HCT116 (cell line): ENCODE results near the gene GLI3. TPM values are rescaled to one million over a fixed set of nuclear protein-coding genes. Genes with fewer than 3 reads are reported as not detected.

Experiments used
- ATAC-seq: fragments of 200-7000 bp; cut with Tn5 transposase; 2 replicates; pipeline ENCODE4 v1.9.1; 2020; ENCODE audit warnings: mild to moderate bottlenecking, moderate library complexity
- BruUV-seq: library from RNA; stranded (reverse); fragments of 400-500 nt; replicated peaks from 2 replicates; lab custom pipeline; 2021; lab: Mats Ljungman, UMichigan
- CTCF ChIA-PET: fragments of 300-600 bp; sonication (Branson Sonifier 250); formaldehyde crosslinking; loops from one replicate; lab custom pipeline; 2021; ENCODE audit warnings: antibody characterized with exemption; lab: Charles Lee
- POLR2A ChIA-PET: fragments of 300-600, 350-600 bp; sonication (Branson Sonifier 250); formaldehyde crosslinking; loops from one replicate; lab custom pipeline; 2021; ENCODE audit warnings: antibody characterized with exemption; lab: Charles Lee
- RAD21 ChIA-PET, 2 experiments: fragments of 300-600 bp; sonication (Branson Sonifier 250); formaldehyde crosslinking; loops; one replicate each; lab custom pipeline; 2023; ENCODE audit warnings: low total read pairs in 2 of 2; ENCODE audit not compliant: uncharacterized antibody in 2 of 2, unreplicated experiment in 2 of 2, low non-redundant PET in 1 of 2; lab: Charles Lee
- DNase-seq: peaks from one replicate; pipeline ENCODE4 v3.0.0-alpha.2; 2010; ENCODE audit warnings: low read depth, low spot score
- H2AFZ ChIP-seq: fragments of 200-600 bp; shearing (Covaris generic), sonication (generic); 2 replicates; pipeline ENCODE4 v1.6.1; 2017; ENCODE audit warnings: low read depth, mixed run types, mixed read lengths, antibody characterized with exemption, low read length; ENCODE audit not compliant: poor library complexity, severe bottlenecking
- H3K27ac ChIP-seq: 2 replicates; pipeline ENCODE4 v1.5.1; 2012; ENCODE audit warnings: low read depth, low read length
- H3K27me3 ChIP-seq: fragments of 200-600 bp; sonication (generic); 2 replicates; pipeline ENCODE4 v1.6.1; 2016; ENCODE audit warnings: mixed run types, low read length, mixed read lengths; ENCODE audit not compliant: insufficient read depth
- H3K36me3 ChIP-seq, 2 experiments: fragments of 200-500 bp in 1 of 2; fragments of 200-600 bp in 1 of 2; sonication (Bioruptor generic) in 1 of 2; sonication (generic) in 1 of 2; 2 replicates each; pipeline versions ENCODE4 v1.5.1 to v1.6.1; 2014 to 2016; ENCODE audit warnings: low read length in 2 of 2, inconsistent platforms in 1 of 2, mixed read lengths in 1 of 2, mixed run types in 1 of 2; ENCODE audit not compliant: insufficient read depth in 2 of 2, control insufficient read depth in 1 of 2
- H3K4me1 ChIP-seq, 2 experiments: fragments of 200-600 bp in 1 of 2; sonication (generic) in 1 of 2; 2 replicates each; pipeline versions ENCODE4 v1.5.1 to v1.6.1; 2012 to 2017; ENCODE audit warnings: low read length in 2 of 2, inconsistent platforms in 1 of 2, mild to moderate bottlenecking in 1 of 2, mixed read lengths in 1 of 2, mixed run types in 1 of 2, moderate library complexity in 1 of 2; ENCODE audit not compliant: insufficient read depth in 2 of 2, control insufficient read depth in 1 of 2
- H3K4me2 ChIP-seq: fragments of 200-600 bp; sonication (generic); 2 replicates; pipeline ENCODE4 v1.6.1; 2017; ENCODE audit warnings: mixed run types, low read length, mixed read lengths
- H3K4me3 ChIP-seq, 2 experiments: fragments of 200-600 bp in 1 of 2; sonication (generic) in 1 of 2; replicated peaks in 1 of 2; 2 replicates each; pipeline ENCODE4 v1.5.1; 2011 to 2016; ENCODE audit warnings: low read length in 2 of 2, control low read depth in 1 of 2, low read depth in 1 of 2, mild to moderate bottlenecking in 1 of 2, mixed read lengths in 1 of 2, mixed run types in 1 of 2
- H3K79me2 ChIP-seq: fragments of 200-600 bp; sonication (generic); 2 replicates; pipeline ENCODE4 v1.6.1; 2017; ENCODE audit warnings: mild to moderate bottlenecking, mixed run types, low read length, moderate library complexity, mixed read lengths; ENCODE audit not compliant: insufficient read depth
- H3K9ac ChIP-seq: fragments of 200-600 bp; sonication (generic); 2 replicates; pipeline ENCODE4 v1.6.1; 2016; ENCODE audit warnings: low read length, mixed read lengths
- H3K9me2 ChIP-seq: fragments of 200-600 bp; sonication (generic), shearing (Covaris generic); 2 replicates; pipeline ENCODE4 v1.6.1; 2017; ENCODE audit warnings: mixed run types, mild to moderate bottlenecking, moderate library complexity; ENCODE audit not compliant: insufficient read depth
- H3K9me3 ChIP-seq, 2 experiments: fragments of 200-500 bp in 1 of 2; fragments of 200-600 bp in 1 of 2; sonication (Bioruptor generic) in 1 of 2; sonication (generic) in 1 of 2; 2 replicates each; pipeline ENCODE4 v1.6.1; 2014 to 2017; ENCODE audit warnings: low read length in 2 of 2, mixed read lengths in 2 of 2, inconsistent platforms in 1 of 2, low read depth in 1 of 2, mild to moderate bottlenecking in 1 of 2, mixed run types in 1 of 2, moderate library complexity in 1 of 2; ENCODE audit not compliant: control insufficient read depth in 1 of 2, insufficient read depth in 1 of 2
- H4K20me1 ChIP-seq: fragments of 200-600 bp; sonication (generic), shearing (Covaris generic); 2 replicates; pipeline ENCODE4 v1.6.1; 2017; ENCODE audit warnings: mixed run types, mild to moderate bottlenecking, moderate library complexity; ENCODE audit not compliant: insufficient read depth
- CEBPB ChIP-seq: IDR thresholded peaks from 2 replicates; pipeline ENCODE4 v1.6.1; 2012; ENCODE audit warnings: low read depth
- CTCF ChIP-seq, 3 experiments: fragments of 200-600 bp in 1 of 3; sonication (generic) in 1 of 3; IDR thresholded peaks in 2 of 3; conservative IDR thresholded peaks in 1 of 3; 2 replicates each; pipeline ENCODE4 v1.5.1; 2012 to 2017; ENCODE audit warnings: low read depth in 2 of 3, low read length in 2 of 3, antibody characterized with exemption in 1 of 3, borderline replicate concordance in 1 of 3, control low read depth in 1 of 3, mild to moderate bottlenecking in 1 of 3, mixed read lengths in 1 of 3, mixed run types in 1 of 3, moderate library complexity in 1 of 3; ENCODE audit not compliant: insufficient read depth in 1 of 3
- EGR1 ChIP-seq: IDR thresholded peaks from 2 replicates; pipeline ENCODE4 v1.6.1; 2012; ENCODE audit warnings: low read depth
- EZH2phosphoT487 ChIP-seq: fragments of 200-600 bp; IDR thresholded peaks from 2 replicates; pipeline ENCODE4 v1.6.1; 2018; ENCODE audit warnings: antibody characterized with exemption, borderline replicate concordance
- FOSL1 ChIP-seq: IDR thresholded peaks from 2 replicates; pipeline ENCODE4 v1.6.1; 2012; ENCODE audit warnings: low read depth
- JUND ChIP-seq: IDR thresholded peaks from 2 replicates; pipeline ENCODE4 v1.6.1; 2012
- POLR2A ChIP-seq: IDR thresholded peaks from 2 replicates; pipeline ENCODE4 v1.7.0; 2011; ENCODE audit warnings: borderline replicate concordance; ENCODE audit not compliant: insufficient read depth, insufficient read length; ENCODE audit errors: extremely low read depth
- POLR2AphosphoS5 ChIP-seq: IDR thresholded peaks from 2 replicates; pipeline ENCODE4 v1.6.1; 2011; ENCODE audit warnings: mild to moderate bottlenecking, low read depth, low read length, moderate library complexity
- RAD21 ChIP-seq: IDR thresholded peaks from 2 replicates; pipeline ENCODE4 v1.6.1; 2012; ENCODE audit warnings: low read depth, mild to moderate bottlenecking
- REST ChIP-seq: IDR thresholded peaks from 2 replicates; pipeline ENCODE4 v1.6.1; 2012; ENCODE audit warnings: low read depth
- SIN3A ChIP-seq: IDR thresholded peaks from 2 replicates; pipeline ENCODE4 v1.6.1; 2012; ENCODE audit warnings: low read depth
- SP1 ChIP-seq: IDR thresholded peaks from 2 replicates; pipeline ENCODE4 v1.6.1; 2012; ENCODE audit warnings: low read depth
- SRF ChIP-seq: IDR thresholded peaks from 2 replicates; pipeline ENCODE4 v1.6.1; 2012; ENCODE audit warnings: low read depth
- TCF7L2 ChIP-seq: IDR thresholded peaks from 2 replicates; pipeline ENCODE4 v1.7.0; 2011; ENCODE audit warnings: borderline replicate concordance, inconsistent platforms; ENCODE audit not compliant: insufficient read depth, insufficient read length; ENCODE audit errors: extremely low read depth
- YY1 ChIP-seq: IDR thresholded peaks from 2 replicates; pipeline ENCODE4 v1.6.1; 2011; ENCODE audit warnings: low read length, low read depth, moderate library complexity, mild to moderate bottlenecking; ENCODE audit not compliant: insufficient replicate concordance; ENCODE audit errors: extremely low read depth
- ZBTB33 ChIP-seq: IDR thresholded peaks from 2 replicates; pipeline ENCODE4 v1.6.1; 2011; ENCODE audit warnings: mild to moderate bottlenecking, low read length, moderate library complexity; ENCODE audit not compliant: insufficient replicate concordance; ENCODE audit errors: extremely low read depth
- ZFX ChIP-seq: fragments of 450-650 bp; IDR thresholded peaks from 2 replicates; pipeline ENCODE4 v1.6.1; 2017
- ZNF274 ChIP-seq: fragments of 200-500 bp; sonication (Bioruptor generic); IDR thresholded peaks from 2 replicates; pipeline ENCODE4 v1.6.1; 2014; ENCODE audit warnings: mild to moderate bottlenecking, low read depth, low read length, inconsistent platforms
- intact Hi-C: fragments of 100-400 bp; cut with micrococcal nuclease; formaldehyde crosslinking; loops from 2 replicates; pipeline ENCODE4 v1.10.0; 2022
- total RNA-seq: library from RNA; stranded (reverse); gene quantifications from one replicate; pipeline ENCODE4 v1.2.1, GENCODE V29; 2021; ENCODE audit not compliant: unreplicated experiment
- TF ChIP-seq, protein P1 (sequence below): IDR thresholded peaks from 2 replicates; pipeline ENCODE4 v1.6.1; 2012

Gene GLI3
- total RNA-seq, 1 experiment from 2014 or later, result 0.07 TPM

GRCh38 chr7:42055171-42055570 lies 181.8 kb downstream of the GLI3 start:
- ATAC-seq (no peak), DNase-seq (no peak)
- H3K27ac ChIP-seq, result no peak overlapping the region
- H3K9me3 ChIP-seq, result no peaks in the 10 kb centered on the region; a peak in 1 of 4 replicates
- no peak for TF ChIP-seq FOSL1
- TF ChIP-seq TCF7L2, result no peak
- TF ChIP-seq SRF, result no peak
- TF ChIP-seq JUND, result no peak
- TF ChIP-seq RAD21, result no peak
- TF ChIP-seq EZH2phosphoT487, result no peak
- TF ChIP-seq SIN3A, result no peak
- TF ChIP-seq POLR2A, result no peak
- no peak for TF ChIP-seq SP1
- TF ChIP-seq CEBPB, result no peak
- TF ChIP-seq ZFX, result no peak
- TF ChIP-seq ZBTB33, result no peak
- TF ChIP-seq, protein P1, sequence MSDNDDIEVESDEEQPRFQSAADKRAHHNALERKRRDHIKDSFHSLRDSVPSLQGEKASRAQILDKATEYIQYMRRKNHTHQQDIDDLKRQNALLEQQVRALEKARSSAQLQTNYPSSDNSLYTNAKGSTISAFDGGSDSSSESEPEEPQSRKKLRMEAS, result no peak
- no peak for TF ChIP-seq ZNF274
- no peak for TF ChIP-seq YY1
- no peak for TF ChIP-seq EGR1
- no peak for TF ChIP-seq CTCF (IDR thresholded peaks at IDR 0.05 in 2 of 3, conservative IDR thresholded peaks at IDR 0.05 in 1 of 3; ENCODE audit: borderline replicate concordance in 1 of 3, insufficient read depth in 1 of 3, low read depth in 2 of 3, low read length in 2 of 3)
- no peak for TF ChIP-seq POLR2AphosphoS5
- TF ChIP-seq REST, result no peak
- no peaks in the 10 kb centered on the region for H3K9me2 ChIP-seq
- no peaks in the 10 kb centered on the region for H3K79me2 ChIP-seq
- no peaks in the 10 kb centered on the region for H3K4me1 ChIP-seq
- no peak overlapping the region for H2AFZ ChIP-seq
- ChIA-PET POLR2A (no interaction called here), RAD21 (no interaction called here), CTCF (no interaction called here)
- H3K9ac ChIP-seq, result no peak overlapping the region
- intact Hi-C loops, result no loop called here
- BruUV-seq, result no TSS peak
- H4K20me1 ChIP-seq, result no peaks in the 10 kb centered on the region
- H3K4me2 ChIP-seq, result no peak overlapping the region
- no peak overlapping the region for H3K4me3 ChIP-seq
- H3K27me3 ChIP-seq, result peaks cover 4% of the 10 kb centered on the region; the same call in 1 of the 2 replicates
- H3K36me3 ChIP-seq, result no peaks in the 10 kb centered on the region
